Adipocyte (in vitro differentiated cells): ENCODE measurements around the gene AGO3.

Source experiments
- DNase-seq: peaks from one replicate; pipeline ENCODE4 v3.0.0-alpha.2; 2015; ENCODE audit warnings: low read depth
- H3K27me3 ChIP-seq: replicated peaks from 2 replicates; pipeline ENCODE4 v1.7.0; 2013; ENCODE audit warnings: mild to moderate bottlenecking, low read length, moderate library complexity; ENCODE audit not compliant: control insufficient read depth, insufficient read depth
- H3K36me3 ChIP-seq: 2 replicates; pipeline ENCODE4 v1.7.0; 2013; ENCODE audit warnings: low read length, mild to moderate bottlenecking, moderate library complexity; ENCODE audit not compliant: control insufficient read depth, insufficient read depth, severe bottlenecking
- H3K4me1 ChIP-seq: 2 replicates; pipeline ENCODE4 v1.7.0; 2013; ENCODE audit warnings: mild to moderate bottlenecking, low read length, moderate library complexity; ENCODE audit not compliant: control insufficient read depth, insufficient read depth
- H3K4me3 ChIP-seq: 2 replicates; pipeline ENCODE4 v1.7.0; 2013; ENCODE audit warnings: mild to moderate bottlenecking, low read length, moderate library complexity
- H3K9ac ChIP-seq: 2 replicates; pipeline ENCODE4 v1.7.0; 2013; ENCODE audit warnings: mild to moderate bottlenecking, low read length, moderate library complexity
- H3K9me3 ChIP-seq: 2 replicates; pipeline ENCODE4 v1.7.0; 2013; ENCODE audit warnings: mild to moderate bottlenecking, low read length, moderate library complexity; ENCODE audit not compliant: control insufficient read depth

Gene AGO3

GRCh38 chr1:36100376-36100775 lies 169.5 kb downstream of the AGO3 start:
- H3K36me3 ChIP-seq = peaks cover 11% of the 10 kb centered on the region
- peak overlapping the region; percentile 7 for H3K9ac ChIP-seq
- no peak overlapping the region for H3K4me3 ChIP-seq
- no peaks in the 10 kb centered on the region for H3K9me3 ChIP-seq
- no peaks in the 10 kb centered on the region for H3K27me3 ChIP-seq
- no peak for DNase-seq
- peaks cover 11% of the 10 kb centered on the region for H3K4me1 ChIP-seq

GRCh38 chr1:36101546-36101945 lies 170.6 kb downstream of the AGO3 start:
- Histone ChIP-seq H3K9me3 (no peaks in the 10 kb centered on the region), H3K4me1 (peaks cover 11% of the 10 kb centered on the region), H3K36me3 (no peaks in the 10 kb centered on the region), H3K27me3 (no peaks in the 10 kb centered on the region), H3K4me3 (no peak overlapping the region), H3K9ac (no peak overlapping the region)
- DNase-seq = no peak

- H3K9me3 ChIP-seq = no peaks in the 10 kb centered on the region
- H3K36me3 ChIP-seq = no peaks in the 10 kb centered on the region
- DNase-seq = no peak
- H3K4me3 ChIP-seq = no peak overlapping the region
- no peak overlapping the region for H3K9ac ChIP-seq
- no peaks in the 10 kb centered on the region for H3K4me1 ChIP-seq
- H3K27me3 ChIP-seq = no peaks in the 10 kb centered on the region
Observed at GRCh38 chr1:36106269-36106668, 175.4 kb downstream of the AGO3 start.

GRCh38 chr1:36107394-36107793 lies 176.5 kb downstream of the AGO3 start:
- Histone ChIP-seq H3K4me1 (no peaks in the 10 kb centered on the region), H3K4me3 (no peak overlapping the region), H3K9me3 (no peaks in the 10 kb centered on the region), H3K9ac (no peak overlapping the region), H3K27me3 (no peaks in the 10 kb centered on the region), H3K36me3 (no peaks in the 10 kb centered on the region)
- DNase-seq = no peak

GRCh38 chr1:36108314-36108713 lies 177.4 kb downstream of the AGO3 start:
- Histone ChIP-seq H3K9me3 (no peaks in the 10 kb centered on the region), H3K27me3 (no peaks in the 10 kb centered on the region), H3K9ac (no peak overlapping the region), H3K36me3 (no peaks in the 10 kb centered on the region), H3K4me1 (no peaks in the 10 kb centered on the region), H3K4me3 (no peak overlapping the region)
- peak; percentile 88 for DNase-seq

- no peaks in the 10 kb centered on the region for H3K9me3 ChIP-seq
- no peaks in the 10 kb centered on the region for H3K4me1 ChIP-seq
- no peak overlapping the region for H3K9ac ChIP-seq
- H3K36me3 ChIP-seq = no peaks in the 10 kb centered on the region
- DNase-seq = peak; percentile 85
- no peak overlapping the region for H3K4me3 ChIP-seq
- no peaks in the 10 kb centered on the region for H3K27me3 ChIP-seq
Observed at GRCh38 chr1:36109041-36109679, 178.3 kb downstream of the AGO3 start.

GRCh38 chr1:36111151-36111550 lies 180.2 kb downstream of the AGO3 start:
- Histone ChIP-seq H3K36me3 (no peaks in the 10 kb centered on the region), H3K4me3 (no peak overlapping the region), H3K9me3 (no peaks in the 10 kb centered on the region), H3K27me3 (no peaks in the 10 kb centered on the region), H3K9ac (no peak overlapping the region), H3K4me1 (peaks cover 10% of the 10 kb centered on the region)
- no peak for DNase-seq

GRCh38 chr1:36112823-36113222 lies 181.9 kb downstream of the AGO3 start:
- Histone ChIP-seq H3K9ac (no peak overlapping the region), H3K4me3 (no peak overlapping the region), H3K36me3 (no peaks in the 10 kb centered on the region), H3K27me3 (no peaks in the 10 kb centered on the region), H3K9me3 (no peaks in the 10 kb centered on the region), H3K4me1 (peaks cover 11% of the 10 kb centered on the region)
- no peak for DNase-seq

- Histone ChIP-seq H3K4me1 (peaks cover 11% of the 10 kb centered on the region), H3K36me3 (no peaks in the 10 kb centered on the region), H3K9ac (no peak overlapping the region), H3K27me3 (no peaks in the 10 kb centered on the region), H3K9me3 (no peaks in the 10 kb centered on the region), H3K4me3 (no peak overlapping the region)
- DNase-seq = no peak
Observed at GRCh38 chr1:36114371-36114770, 183.5 kb downstream of the AGO3 start.

GRCh38 chr1:36115200-36115669 lies 184.3 kb downstream of the AGO3 start:
- peaks cover 11% of the 10 kb centered on the region for H3K4me1 ChIP-seq
- no peaks in the 10 kb centered on the region for H3K27me3 ChIP-seq
- no peak overlapping the region for H3K4me3 ChIP-seq
- no peaks in the 10 kb centered on the region for H3K9me3 ChIP-seq
- no peaks in the 10 kb centered on the region for H3K36me3 ChIP-seq
- H3K9ac ChIP-seq = peak overlapping the region; percentile 65
- peak; percentile 95 for DNase-seq

GRCh38 chr1:36115931-36116330 lies 185.0 kb downstream of the AGO3 start:
- Histone ChIP-seq H3K4me1 (peaks cover 11% of the 10 kb centered on the region), H3K36me3 (no peaks in the 10 kb centered on the region), H3K9ac (peak overlapping the region; percentile 65), H3K9me3 (no peaks in the 10 kb centered on the region), H3K4me3 (no peak overlapping the region), H3K27me3 (no peaks in the 10 kb centered on the region)
- DNase-seq = peak; percentile 73

GRCh38 chr1:36116901-36117300 lies 186.0 kb downstream of the AGO3 start:
- no peak overlapping the region for H3K4me3 ChIP-seq
- H3K27me3 ChIP-seq = no peaks in the 10 kb centered on the region
- H3K36me3 ChIP-seq = no peaks in the 10 kb centered on the region
- H3K9ac ChIP-seq = no peak overlapping the region
- peaks cover 11% of the 10 kb centered on the region for H3K4me1 ChIP-seq
- no peaks in the 10 kb centered on the region for H3K9me3 ChIP-seq
- DNase-seq = no peak
